GM21529 (cell line): ENCODE results near the gene IRS1.

Experiments used
- ATAC-seq: cut with Tn5 transposase; IDR thresholded peaks from one replicate; pipeline ENCODE4 v1.9.1; 2021; ENCODE audit not compliant: unreplicated experiment

Gene IRS1

DNA sequence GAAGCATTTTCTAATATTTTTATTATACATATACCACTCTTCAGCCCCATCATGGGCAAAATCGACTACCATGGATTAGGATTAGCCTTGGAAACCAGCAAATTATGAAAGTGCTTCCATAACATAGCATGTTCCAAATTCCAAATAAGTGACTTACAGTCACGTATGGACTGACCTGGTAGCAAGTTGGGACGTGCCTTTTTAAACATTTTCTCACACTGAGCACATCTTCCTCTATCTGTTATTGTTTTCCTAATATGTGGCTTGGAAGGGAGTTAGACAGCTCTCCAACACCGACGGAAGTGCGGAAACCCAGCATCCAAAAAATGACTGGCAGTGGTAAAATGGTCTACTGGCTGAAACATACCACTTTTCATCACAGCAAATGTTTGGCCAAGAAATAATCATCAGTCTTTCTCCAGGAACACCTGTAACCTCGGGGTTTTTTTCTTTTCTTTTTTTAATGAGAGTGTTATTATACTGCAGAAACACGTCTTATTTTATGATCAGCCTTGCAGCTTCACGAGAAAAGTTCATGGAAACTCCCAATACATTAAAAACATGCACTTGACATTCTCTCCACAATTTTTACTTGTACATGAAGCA is 107.0 kb downstream of the IRS1 start:
- ATAC-seq = no peak

DNA sequence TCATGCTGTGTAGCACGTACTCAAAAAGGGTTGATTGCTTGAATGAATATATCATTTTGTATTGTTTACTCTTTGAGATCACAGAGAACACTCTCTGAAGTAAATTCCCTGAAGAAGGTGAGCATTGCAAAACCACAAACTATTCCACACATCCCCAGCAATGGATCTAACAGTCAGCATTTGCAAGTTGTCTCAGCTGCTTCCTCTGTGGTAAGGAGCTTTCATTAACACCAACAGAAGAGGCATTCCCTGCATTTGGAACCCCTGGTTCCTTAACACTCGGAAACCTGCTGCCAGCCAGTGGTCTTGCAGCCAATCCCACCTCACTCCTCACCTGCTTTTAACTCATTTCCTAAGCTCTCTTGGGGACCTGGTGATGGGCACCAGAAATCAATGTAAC is 108.4 kb downstream of the IRS1 start:
- ATAC-seq = no peak

DNA sequence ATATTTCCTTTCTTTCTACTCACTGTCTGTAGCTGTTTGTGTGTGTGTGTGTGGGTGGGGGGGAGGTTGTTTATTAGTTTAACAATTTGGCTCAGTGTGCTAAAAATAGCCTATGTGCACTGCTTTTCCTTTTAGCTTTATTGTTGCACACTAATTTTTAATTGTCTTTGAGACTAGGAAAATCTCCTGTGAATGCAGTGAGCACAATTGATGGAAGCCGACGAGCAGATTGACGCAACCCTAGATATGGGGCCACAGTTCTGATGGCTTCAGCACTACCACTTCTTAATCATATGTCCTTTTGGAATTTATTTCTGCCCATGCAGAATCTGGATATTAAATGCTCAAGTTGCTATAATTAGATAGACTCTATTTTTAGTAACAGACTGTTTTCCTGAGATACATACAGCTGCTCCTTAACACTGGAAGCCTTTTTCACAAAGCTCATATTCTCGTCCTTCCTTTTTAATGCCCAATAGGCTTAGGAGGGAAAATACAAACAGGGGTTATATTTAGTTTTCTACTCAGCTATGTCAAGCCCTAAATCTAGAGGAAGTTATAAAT is 109.1 kb downstream of the IRS1 start:
- no peak for ATAC-seq

DNA sequence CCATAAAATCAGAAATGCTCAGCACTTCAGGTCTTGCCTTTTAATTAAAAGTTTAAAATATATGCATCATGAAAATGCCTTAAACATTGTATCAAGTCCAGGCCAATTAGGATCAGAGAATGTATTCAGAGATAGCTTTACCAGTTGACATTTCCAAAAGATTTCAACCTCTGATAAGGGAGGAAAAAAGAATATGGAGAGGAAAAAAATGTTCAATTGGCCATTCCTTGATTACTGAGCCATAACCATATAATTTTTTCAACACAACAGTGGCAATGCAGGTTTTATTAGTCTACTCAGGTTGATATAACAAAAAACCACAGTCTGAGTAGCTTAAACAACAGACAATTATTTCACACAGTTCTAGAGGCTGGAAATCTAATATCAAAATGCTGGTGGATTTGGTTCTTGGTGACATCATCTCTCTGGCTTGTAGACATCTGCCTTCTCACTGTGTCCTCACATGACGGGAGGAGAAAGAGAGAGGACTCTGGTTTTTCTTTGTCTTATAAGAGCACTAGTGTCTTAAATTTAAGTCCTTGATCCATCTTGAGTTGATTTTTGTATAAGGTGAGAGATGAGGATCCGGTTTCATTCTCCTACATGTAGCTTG is 111.9 kb downstream of the IRS1 start:
- no peak for ATAC-seq

DNA sequence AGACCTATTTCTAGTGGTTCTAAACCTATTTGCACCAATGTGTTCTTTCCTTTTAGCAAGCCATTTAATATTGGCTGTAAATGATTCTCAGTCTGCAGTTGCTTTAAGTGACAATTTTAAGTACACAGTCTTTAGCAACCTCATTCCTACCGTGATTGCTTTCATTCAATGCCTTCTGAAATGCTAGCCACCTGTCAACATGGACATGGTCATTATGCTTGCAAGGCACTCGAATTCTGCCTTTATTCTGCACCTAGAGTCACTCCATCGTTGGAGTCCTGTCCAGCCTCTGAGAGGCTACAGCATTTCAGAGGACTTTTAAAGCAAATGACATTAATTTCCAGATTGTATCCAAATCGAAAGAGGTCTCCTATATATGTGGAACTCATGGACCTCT is 115.1 kb downstream of the IRS1 start:
- no peak for ATAC-seq

DNA sequence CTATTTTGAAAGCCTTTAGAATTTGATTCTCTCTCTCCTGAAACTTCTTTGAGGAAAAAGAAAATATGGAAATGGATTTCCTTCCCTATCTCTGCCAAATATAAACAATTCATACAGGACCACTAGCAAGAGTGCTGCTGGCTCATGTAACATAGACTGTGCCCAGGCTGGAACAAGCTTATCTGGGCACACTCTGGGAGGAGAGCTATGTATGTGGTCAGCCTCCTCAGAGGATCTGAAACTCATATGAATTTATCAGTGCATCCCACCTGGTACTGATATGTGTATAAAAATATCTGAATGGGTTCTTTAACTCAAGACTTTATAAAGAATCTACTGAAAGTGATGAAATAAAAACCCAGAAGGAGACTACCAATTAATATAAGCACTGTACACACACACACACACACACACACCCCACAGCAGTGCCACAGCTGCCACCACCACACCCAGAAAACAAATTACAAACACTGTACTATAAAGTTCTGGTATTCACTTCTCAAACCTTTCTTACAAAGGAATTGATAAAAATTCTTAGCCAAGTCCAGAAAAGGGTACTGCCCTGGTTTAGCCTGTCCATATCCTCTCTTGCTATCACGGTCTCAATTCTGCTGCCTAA is 115.6 kb downstream of the IRS1 start:
- ATAC-seq = no peak

DNA sequence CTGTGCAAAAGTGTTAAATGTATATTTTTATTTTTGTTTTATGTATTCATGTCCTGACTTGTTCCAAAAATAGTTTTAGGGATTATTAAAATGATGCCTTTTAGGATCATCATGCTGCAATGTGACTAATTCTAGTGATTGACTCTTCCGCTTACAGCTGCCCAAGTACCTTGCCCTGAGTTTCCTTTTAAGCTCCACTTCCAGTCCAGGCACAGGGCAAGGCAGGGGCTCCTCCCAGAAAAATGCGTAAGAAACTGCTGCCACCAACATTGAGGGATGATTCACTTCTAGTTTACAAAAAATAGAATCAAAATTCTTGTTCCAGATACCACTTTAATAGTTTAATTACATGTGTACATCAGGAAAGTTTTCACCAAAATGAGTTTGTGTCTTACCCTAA is 116.4 kb downstream of the IRS1 start:
- ATAC-seq = no peak
